Neural progenitor cell (in vitro differentiated cells): ENCODE measurements around the gene SNX27.

ENCODE experiments used
- CTCF ChIP-seq: fragments of 200-600 bp; sonication (generic); IDR thresholded peaks from 2 replicates; pipeline ENCODE4 v1.5.1; 2017; ENCODE audit warnings: antibody characterized with exemption, mild to moderate bottlenecking
- EZH2phosphoT487 ChIP-seq: fragments of 200-600 bp; sonication (generic); IDR thresholded peaks from 2 replicates; pipeline ENCODE4 v1.6.1; 2017; ENCODE audit warnings: antibody characterized with exemption

- TF ChIP-seq CTCF (no peak), EZH2phosphoT487 (no peak)
Observed at GRCh38 chr1:151737479-151737878, 125.6 kb downstream of the SNX27 start.
